ENCODE measurements around the gene MYCBP.
"Not testable (repeated sequence)": the region's sequence is repeated elsewhere in the genome, so short reads cannot be mapped to it uniquely, and the experiment has no call there.

Gene MYCBP

GRCh38 chr1:38870996-38871395 is 2.2 kb downstream of the MYCBP start:
- Histone ChIP-seq H3K27ac (ENCODE audit: low read depth, low read length, severe bottlenecking) (no peak overlapping the region), H3K9me3 (ENCODE audit: control insufficient read depth, low read length) (no peaks in the 10 kb centered on the region)
- 94 to 97% methylated on average over 5 to 7 of the region's 8 CpGs for WGBS, 2 experiments (ENCODE audit: insufficient coverage in 2 of 2)

DNA sequence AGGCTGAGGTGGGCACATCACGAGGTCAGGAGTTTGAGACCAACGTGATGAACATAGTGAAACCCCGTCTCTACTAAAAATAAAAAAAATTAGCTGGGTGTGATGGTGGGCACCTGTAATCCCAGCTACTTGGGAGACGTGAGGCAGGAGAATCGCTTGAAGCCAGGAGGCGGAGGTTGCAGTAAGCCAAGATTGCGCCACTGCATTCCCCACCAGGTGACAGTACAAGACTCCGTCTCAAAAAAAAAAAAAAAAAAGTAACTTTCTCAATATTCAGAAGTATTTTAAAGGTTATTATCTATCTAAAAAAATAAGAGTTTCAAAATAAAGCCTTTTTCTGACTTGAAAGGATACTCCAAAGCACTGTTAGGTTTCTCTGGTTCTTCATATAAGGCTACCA is 5.9 kb downstream of the MYCBP start:
- no peak overlapping the region for H3K27ac ChIP-seq (ENCODE audit: low read depth, low read length, severe bottlenecking)
- 87 to 90% methylated on average over 2 to 5 of the region's 8 CpGs for WGBS, 2 experiments (ENCODE audit: insufficient coverage in 2 of 2)
- H3K4me1 ChIP-seq (ENCODE audit: control insufficient read depth, insufficient read depth, low read length, poor library complexity, severe bottlenecking), result no peaks in the 10 kb centered on the region

More at GRCh38 chr1:38870996-38871395, 2.2 kb downstream of the MYCBP start:
- Histone ChIP-seq H3K36me3 (ENCODE audit: control insufficient read depth, insufficient read depth, low read length) (peaks cover 16% of the 10 kb centered on the region), H3K4me3 (ENCODE audit: extremely low read depth, insufficient read depth, low read length, poor library complexity, severe bottlenecking) (no peak overlapping the region), H3K4me1 (ENCODE audit: control insufficient read depth, insufficient read depth, low read length, poor library complexity, severe bottlenecking) (peaks cover 4% of the 10 kb centered on the region)

GRCh38 chr1:38865112-38865715 is 7.9 kb downstream of the MYCBP start:
- Histone ChIP-seq H3K36me3 (ENCODE audit: control insufficient read depth, insufficient read depth, low read length) (peaks cover 36% of the 10 kb centered on the region), H3K4me3 (ENCODE audit: extremely low read depth, insufficient read depth, low read length, poor library complexity, severe bottlenecking) (no peak overlapping the region), H3K27ac (ENCODE audit: low read depth, low read length, severe bottlenecking) (no peak overlapping the region), H3K9me3 (ENCODE audit: control insufficient read depth, low read length) (no peaks in the 10 kb centered on the region), H3K4me1 (ENCODE audit: control insufficient read depth, insufficient read depth, low read length, poor library complexity, severe bottlenecking) (no peaks in the 10 kb centered on the region)
- 79 to 81% methylated on average over 2 to 3 of the region's 4 CpGs for WGBS, 2 experiments (ENCODE audit: insufficient coverage in 2 of 2)

More for the DNA sequence above, 5.9 kb downstream of the MYCBP start:
- Histone ChIP-seq H3K9me3 (ENCODE audit: control insufficient read depth, low read length) (no peaks in the 10 kb centered on the region), H3K36me3 (ENCODE audit: control insufficient read depth, insufficient read depth, low read length) (peaks cover 37% of the 10 kb centered on the region), H3K4me3 (ENCODE audit: extremely low read depth, insufficient read depth, low read length, poor library complexity, severe bottlenecking) (no peak overlapping the region)

DNA sequence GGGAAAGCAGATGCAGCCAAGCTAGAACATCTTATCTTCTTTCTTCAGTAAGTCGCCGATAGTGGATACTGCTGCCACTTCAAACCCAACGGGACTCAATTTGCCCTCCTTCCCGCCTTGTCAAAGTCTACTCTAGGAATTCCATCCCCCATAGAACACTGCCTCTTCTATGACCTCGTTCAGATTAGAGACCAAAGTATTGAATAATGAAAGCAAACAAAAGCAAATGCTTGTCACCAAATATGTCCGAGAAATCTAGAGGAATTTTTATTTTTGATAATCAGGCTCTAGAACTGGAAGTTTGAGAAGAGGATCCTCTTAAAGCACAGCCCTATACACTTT is 12.7 kb downstream of the MYCBP start:
- H3K4me1 ChIP-seq (ENCODE audit: control insufficient read depth, insufficient read depth, low read length, poor library complexity, severe bottlenecking), result no peaks in the 10 kb centered on the region
- WGBS, 2 experiments (ENCODE audit: insufficient coverage in 2 of 2), result 11 to 25% methylated on average over 3 to 4 of the region's 6 CpGs
- H3K36me3 ChIP-seq (ENCODE audit: control insufficient read depth, insufficient read depth, low read length), result peaks cover 30% of the 10 kb centered on the region
- peak overlapping the region; percentile 77 for H3K4me3 ChIP-seq (ENCODE audit: extremely low read depth, insufficient read depth, low read length, poor library complexity, severe bottlenecking)
- no peak overlapping the region for H3K27ac ChIP-seq (ENCODE audit: low read depth, low read length, severe bottlenecking)
- no peaks in the 10 kb centered on the region for H3K9me3 ChIP-seq (ENCODE audit: control insufficient read depth, low read length)

DNA sequence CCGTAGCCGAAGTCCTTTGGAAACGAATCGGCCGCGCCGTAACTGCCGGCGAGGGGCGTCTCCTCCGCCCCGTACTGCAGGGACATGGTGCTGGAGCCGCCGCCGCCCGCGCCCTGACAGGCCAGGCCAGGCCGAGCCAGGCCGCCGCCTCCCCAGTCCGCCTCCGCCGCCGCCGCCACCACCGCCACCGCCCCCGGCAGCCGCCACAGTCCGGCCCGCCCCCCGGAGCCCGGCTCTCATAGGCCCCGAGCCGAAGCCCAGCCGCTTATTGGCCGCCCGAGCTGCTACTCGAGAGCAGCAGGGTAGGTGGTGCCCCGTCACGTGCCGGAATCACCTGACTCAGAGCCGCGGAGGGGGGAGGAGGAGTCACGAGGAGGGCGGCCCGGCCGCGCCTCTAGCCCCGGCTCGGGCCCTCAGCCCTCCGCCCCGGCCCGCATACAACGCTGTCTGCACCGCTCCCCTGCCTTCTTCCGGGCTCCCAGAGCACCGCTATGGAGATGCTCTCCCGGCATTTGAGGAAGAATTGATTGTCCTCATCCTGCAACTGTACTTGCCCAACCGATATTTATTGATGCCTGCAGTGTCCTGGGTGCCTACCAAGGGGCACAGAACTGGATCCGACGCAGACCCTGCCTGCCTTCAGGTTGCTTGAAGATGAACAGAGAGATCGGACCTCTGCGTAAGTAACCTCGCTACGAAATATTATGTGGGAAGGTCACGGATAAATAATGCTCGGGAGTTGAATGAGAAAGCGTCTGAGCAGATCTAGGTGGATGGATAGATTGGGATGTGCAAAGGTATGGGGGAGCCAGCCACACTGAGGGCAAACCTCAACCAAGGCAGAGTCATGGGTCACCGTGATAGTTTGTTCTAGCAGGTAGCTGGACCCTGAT is 13.3 kb downstream of the MYCBP start, which contains the start of gene RRAGC:
Gene RRAGC, minus strand, starts transcription at position 212 of the 893 bp plus-strand sequence. Its CDS starts 126 bp downstream, at position 86.
- H3K4me3 ChIP-seq (ENCODE audit: extremely low read depth, insufficient read depth, low read length, poor library complexity, severe bottlenecking), result peak within 1 kb of the TSS; percentile 85
- 1% methylated on average over 32 to 49 of the region's 70 CpGs for WGBS, 2 experiments (ENCODE audit: insufficient coverage in 2 of 2)
- no peaks in the 10 kb centered on the region for H3K9me3 ChIP-seq (ENCODE audit: control insufficient read depth, low read length)
- peak within 1 kb of the TSS; percentile 19 for H3K27ac ChIP-seq (ENCODE audit: low read depth, low read length, severe bottlenecking)
- no peaks in the 10 kb centered on the region for H3K4me1 ChIP-seq (ENCODE audit: control insufficient read depth, insufficient read depth, low read length, poor library complexity, severe bottlenecking)
- peaks cover 31% of the 10 kb centered on the region for H3K36me3 ChIP-seq (ENCODE audit: control insufficient read depth, insufficient read depth, low read length)

GRCh38 chr1:38858833-38859560 is 14.2 kb downstream of the MYCBP start:
- Histone ChIP-seq H3K4me1 (ENCODE audit: control insufficient read depth, insufficient read depth, low read length, poor library complexity, severe bottlenecking) (no peaks in the 10 kb centered on the region), H3K9me3 (ENCODE audit: control insufficient read depth, low read length) (no peaks in the 10 kb centered on the region), H3K4me3 (ENCODE audit: extremely low read depth, insufficient read depth, low read length, poor library complexity, severe bottlenecking) (peak overlapping the region; percentile 85), H3K36me3 (ENCODE audit: control insufficient read depth, insufficient read depth, low read length) (peaks cover 34% of the 10 kb centered on the region), H3K27ac (ENCODE audit: low read depth, low read length, severe bottlenecking) (peak overlapping the region; percentile 19)
- WGBS, 2 experiments (ENCODE audit: insufficient coverage in 2 of 2), result 1 to 3% methylated on average over 25 to 38 of the region's 51 CpGs

DNA sequence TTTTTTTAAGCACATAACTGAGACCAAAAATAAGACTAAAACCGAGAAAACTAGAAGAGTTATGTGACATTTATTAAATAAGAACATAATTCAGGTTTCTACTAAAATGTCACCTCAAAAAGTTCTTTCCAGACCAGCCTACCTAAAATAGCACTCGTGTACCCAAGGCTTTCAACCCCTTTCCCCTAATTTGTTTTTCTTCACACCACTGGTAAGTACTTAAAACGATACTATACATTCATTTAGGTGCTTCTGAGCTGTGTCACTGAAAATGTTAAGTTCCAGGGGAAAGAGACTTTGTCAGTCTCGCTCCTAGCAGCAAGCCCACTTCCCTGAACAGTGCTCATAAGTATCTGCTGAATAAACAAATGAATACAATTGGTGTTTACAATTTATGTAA is 20.4 kb downstream of the MYCBP start:
- peaks cover 71% of the 10 kb centered on the region for H3K36me3 ChIP-seq (ENCODE audit: control insufficient read depth, insufficient read depth, low read length)
- H3K4me3 ChIP-seq (ENCODE audit: extremely low read depth, insufficient read depth, low read length, poor library complexity, severe bottlenecking), result no peak overlapping the region

GRCh38 chr1:38848071-38848470 is 25.1 kb downstream of the MYCBP start:
- H3K36me3 ChIP-seq (ENCODE audit: control insufficient read depth, insufficient read depth, low read length), result peaks cover 80% of the 10 kb centered on the region

More for the DNA sequence above, 20.4 kb downstream of the MYCBP start:
- WGBS, 2 experiments (ENCODE audit: insufficient coverage in 2 of 2), result 100% methylated on average over 1 to 2 of the region's 4 CpGs
- Histone ChIP-seq H3K27ac (ENCODE audit: low read depth, low read length, severe bottlenecking) (no peak overlapping the region), H3K4me1 (ENCODE audit: control insufficient read depth, insufficient read depth, low read length, poor library complexity, severe bottlenecking) (no peaks in the 10 kb centered on the region), H3K9me3 (ENCODE audit: control insufficient read depth, low read length) (no peaks in the 10 kb centered on the region)

DNA sequence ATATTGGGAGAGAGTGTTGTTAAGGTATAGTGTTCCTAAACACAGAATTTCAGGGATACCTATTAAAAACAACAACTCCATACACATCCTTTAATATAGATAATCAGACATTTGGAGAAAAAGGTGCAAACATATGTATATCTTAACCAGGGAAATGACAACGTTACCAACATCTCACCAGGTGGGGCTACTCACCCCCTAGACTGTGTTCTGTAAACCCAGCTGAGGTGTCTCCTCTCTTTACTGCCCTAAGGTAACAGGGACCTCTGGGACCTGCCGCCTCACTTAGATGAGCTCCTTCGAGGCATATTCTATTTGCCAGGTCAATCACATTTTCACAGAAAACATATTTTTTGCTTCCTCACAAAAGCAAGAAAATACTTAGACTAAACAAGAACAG is 26.9 kb downstream of the MYCBP start:
- Histone ChIP-seq H3K27ac (ENCODE audit: low read depth, low read length, severe bottlenecking) (no peak overlapping the region), H3K9me3 (ENCODE audit: control insufficient read depth, low read length) (no peaks in the 10 kb centered on the region), H3K36me3 (ENCODE audit: control insufficient read depth, insufficient read depth, low read length) (peaks cover 80% of the 10 kb centered on the region), H3K4me3 (ENCODE audit: extremely low read depth, insufficient read depth, low read length, poor library complexity, severe bottlenecking) (no peak overlapping the region), H3K4me1 (ENCODE audit: control insufficient read depth, insufficient read depth, low read length, poor library complexity, severe bottlenecking) (peaks cover 7% of the 10 kb centered on the region)
- 94 to 95% methylated on average over 2 of the region's 3 CpGs for WGBS, 2 experiments (ENCODE audit: insufficient coverage in 2 of 2)

More at GRCh38 chr1:38848071-38848470, 25.1 kb downstream of the MYCBP start:
- no peak overlapping the region for H3K4me3 ChIP-seq (ENCODE audit: extremely low read depth, insufficient read depth, low read length, poor library complexity, severe bottlenecking)
- no CpG with 5 or more reads among the region's 1 CpG for WGBS, 2 experiments (ENCODE audit: insufficient coverage in 2 of 2)
- no peaks in the 10 kb centered on the region for H3K9me3 ChIP-seq (ENCODE audit: control insufficient read depth, low read length)
- H3K4me1 ChIP-seq (ENCODE audit: control insufficient read depth, insufficient read depth, low read length, poor library complexity, severe bottlenecking), result peaks cover 7% of the 10 kb centered on the region
- no peak overlapping the region for H3K27ac ChIP-seq (ENCODE audit: low read depth, low read length, severe bottlenecking)

DNA sequence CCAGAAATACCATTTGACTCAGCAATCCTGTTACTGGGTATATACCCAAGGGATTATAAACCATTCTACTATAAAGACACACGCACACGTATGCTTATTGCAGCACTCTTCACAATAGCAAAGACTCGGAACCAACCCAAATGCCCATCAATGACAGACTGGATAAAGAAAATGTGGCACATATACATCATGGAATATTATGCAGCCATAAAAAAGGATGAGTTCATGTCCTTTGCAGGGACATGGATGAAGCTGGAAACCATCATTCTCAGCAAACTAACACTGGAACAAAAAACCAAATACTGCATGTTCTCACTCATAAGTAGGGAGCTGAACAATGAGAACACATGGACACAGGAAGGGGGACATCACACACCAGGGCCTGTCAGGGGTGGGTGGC is 28.1 kb downstream of the MYCBP start:
- WGBS, 2 experiments (ENCODE audit: insufficient coverage in 2 of 2), result 95% methylated on average over 2 of the region's 3 CpGs; no CpG with 5 or more reads in 1 of the 2 experiments
- peaks cover 79% of the 10 kb centered on the region for H3K36me3 ChIP-seq (ENCODE audit: control insufficient read depth, insufficient read depth, low read length)
- H3K4me3 ChIP-seq (ENCODE audit: extremely low read depth, insufficient read depth, low read length, poor library complexity, severe bottlenecking); H3K9me3 ChIP-seq (ENCODE audit: control insufficient read depth, low read length); H3K4me1 ChIP-seq (ENCODE audit: control insufficient read depth, insufficient read depth, low read length, poor library complexity, severe bottlenecking); H3K27ac ChIP-seq (ENCODE audit: low read depth, low read length, severe bottlenecking): not testable (repeated sequence)

Measured in mesodermal cell (in vitro differentiated cells).